Duodenal mucosa (tissue), 2 donors: Measurements from ENCODE around the gene FBXL14.
"Not testable (repeated sequence)": the region's sequence is repeated elsewhere in the genome, so short reads cannot be mapped to it uniquely, and the experiment has no call there.

ENCODE experiments used
- H3K27ac ChIP-seq: one replicate; pipeline ENCODE4 v1.7.0; 2013; ENCODE audit warnings: low read depth, low read length
- H3K27me3 ChIP-seq, 2 donors: one replicate each; pipeline ENCODE4 v1.7.0; 2013; ENCODE audit warnings: low read length in 2 of 2, control low read depth in 1 of 2; ENCODE audit not compliant: insufficient read depth in 2 of 2, control insufficient read depth in 1 of 2
- H3K36me3 ChIP-seq, 2 donors: one replicate each; pipeline ENCODE4 v1.7.0; 2013; ENCODE audit warnings: low read length in 2 of 2, control low read depth in 1 of 2; ENCODE audit not compliant: insufficient read depth in 2 of 2, control insufficient read depth in 1 of 2
- H3K4me1 ChIP-seq, 2 donors: one replicate each; pipeline ENCODE4 v1.7.0; 2013; ENCODE audit warnings: low read length in 2 of 2, control low read depth in 1 of 2; ENCODE audit not compliant: insufficient read depth in 2 of 2, control insufficient read depth in 1 of 2
- H3K4me3 ChIP-seq, 2 donors: one replicate each; pipeline ENCODE4 v1.7.0; 2013; ENCODE audit warnings: low read length in 2 of 2, low read depth in 1 of 2
- H3K9ac ChIP-seq, 2 donors: one replicate each; pipeline ENCODE4 v1.7.0; 2013; ENCODE audit warnings: low read length in 2 of 2, low read depth in 1 of 2
- H3K9me3 ChIP-seq, 2 donors: one replicate each; pipeline ENCODE4 v1.7.0; 2013; ENCODE audit warnings: low read length in 2 of 2, control low read depth in 1 of 2; ENCODE audit not compliant: control insufficient read depth in 1 of 2

FBXL14 gene

GRCh38 chr12:1607940-1608712, 13.7 kb upstream of the FBXL14 start:
- no peaks in the 10 kb centered on the region for H3K36me3 ChIP-seq
- H3K4me1 ChIP-seq, result peaks cover 13 to 16% of the 10 kb centered on the region in 2 donors
- no peak overlapping the region for H3K27ac ChIP-seq
- H3K27me3 ChIP-seq, result peaks cover 0 to 2% of the 10 kb centered on the region in 2 donors
- no peaks in the 10 kb centered on the region for H3K9me3 ChIP-seq
- H3K9ac ChIP-seq, result no peak overlapping the region
- H3K4me3 ChIP-seq, result no peak overlapping the region

- Histone ChIP-seq H3K27ac (peak overlapping the region; percentile 69), H3K9me3 (no peaks in the 10 kb centered on the region), H3K9ac (peak overlapping the region; percentile 67 to 84), H3K27me3 (no peaks in the 10 kb centered on the region), H3K36me3 (no peaks in the 10 kb centered on the region), H3K4me3 (peak overlapping the region; percentile 70 to 75), H3K4me1 (peaks cover 13 to 16% of the 10 kb centered on the region in 2 donors)
Observed at GRCh38 chr12:1606021-1606622, 11.7 kb upstream of the FBXL14 start.

- Histone ChIP-seq H3K27me3 (no peaks in the 10 kb centered on the region), H3K36me3 (no peaks in the 10 kb centered on the region), H3K9me3 (no peaks in the 10 kb centered on the region), H3K4me1 (peaks cover 13 to 16% of the 10 kb centered on the region in 2 donors), H3K9ac (peak overlapping the region; percentile 67 to 84), H3K27ac (peak overlapping the region; percentile 69), H3K4me3 (peak overlapping the region; percentile 70 to 75)
Observed at GRCh38 chr12:1605129-1606020, 11.0 kb upstream of the FBXL14 start.

- H3K27ac ChIP-seq, result no peak overlapping the region
- H3K4me3 ChIP-seq, result no peak overlapping the region
- no peaks in the 10 kb centered on the region for H3K36me3 ChIP-seq
- H3K27me3 ChIP-seq, result no peaks in the 10 kb centered on the region
- H3K4me1 ChIP-seq, result peaks cover 13 to 16% of the 10 kb centered on the region in 2 donors
- no peaks in the 10 kb centered on the region for H3K9me3 ChIP-seq
- no peak overlapping the region for H3K9ac ChIP-seq
Observed at GRCh38 chr12:1604464-1604863, 10.1 kb upstream of the FBXL14 start.

GRCh38 chr12:1603269-1603993, 9.1 kb upstream of the FBXL14 start:
- Histone ChIP-seq H3K9me3 (no peaks in the 10 kb centered on the region), H3K27me3 (no peaks in the 10 kb centered on the region), H3K4me3 (no peak overlapping the region), H3K27ac (no peak overlapping the region), H3K9ac (no peak overlapping the region), H3K36me3 (no peaks in the 10 kb centered on the region), H3K4me1 (peaks cover 13 to 16% of the 10 kb centered on the region in 2 donors)

GRCh38 chr12:1602706-1603105, 8.3 kb upstream of the FBXL14 start:
- H3K9me3 ChIP-seq, H3K27ac ChIP-seq, H3K4me3 ChIP-seq, H3K27me3 ChIP-seq, H3K36me3 ChIP-seq, H3K9ac ChIP-seq: not testable (repeated sequence)
- peaks cover 13 to 16% of the 10 kb centered on the region in 2 donors for H3K4me1 ChIP-seq

GRCh38 chr12:1598757-1599156, 4.4 kb upstream of the FBXL14 start:
- Histone ChIP-seq H3K9ac (no peak overlapping the region), H3K27me3 (no peaks in the 10 kb centered on the region), H3K36me3 (no peaks in the 10 kb centered on the region), H3K27ac (no peak overlapping the region), H3K4me1 (peaks cover 13 to 15% of the 10 kb centered on the region in 2 donors), H3K4me3 (no peak overlapping the region), H3K9me3 (no peaks in the 10 kb centered on the region)

- H3K4me1 ChIP-seq, result peaks cover 35 to 39% of the 10 kb centered on the region in 2 donors
- H3K27ac ChIP-seq, result no peak overlapping the region
- peak overlapping the region in 1 of 2 donors; percentile 85 for H3K4me3 ChIP-seq
- H3K9me3 ChIP-seq, result no peaks in the 10 kb centered on the region
- no peaks in the 10 kb centered on the region for H3K27me3 ChIP-seq
- H3K36me3 ChIP-seq, result no peaks in the 10 kb centered on the region
- H3K9ac ChIP-seq, result peak overlapping the region; percentile 67 to 85
Observed at GRCh38 chr12:1595690-1596347, 1.4 kb upstream of the FBXL14 start.

GRCh38 chr12:1595026-1595561, 713 bp upstream of the FBXL14 start:
- Histone ChIP-seq H3K4me1 (peaks cover 42 to 47% of the 10 kb centered on the region in 2 donors), H3K9me3 (no peaks in the 10 kb centered on the region), H3K36me3 (no peaks in the 10 kb centered on the region)

More at GRCh38 chr12:1595026-1595561, 713 bp upstream of the FBXL14 start:
- Histone ChIP-seq H3K9ac (peak overlapping the region; percentile 67 to 85), H3K27me3 (no peaks in the 10 kb centered on the region), H3K4me3 (peak overlapping the region; percentile 76 to 85), H3K27ac (peak overlapping the region; percentile 87)
